GM19468 (cell line): Measurements from ENCODE around the gene CRYM.
"Not testable (repeated sequence)": the region's sequence is repeated elsewhere in the genome, so short reads cannot be mapped to it uniquely, and the experiment has no call there.

Experiments
- ATAC-seq: cut with Tn5 transposase; IDR thresholded peaks from one replicate; pipeline ENCODE4 v1.9.1; 2021; ENCODE audit warnings: mild to moderate bottlenecking, moderate library complexity, moderate number of reproducible peaks; ENCODE audit not compliant: unreplicated experiment; ENCODE audit errors: extremely low read depth

Gene CRYM

GRCh38 chr16:21250072-21250923 lies 27.8 kb downstream of the CRYM start:
- ATAC-seq, result no peak

- not testable (repeated sequence) for ATAC-seq
These were observed 29.9 kb downstream of the CRYM start for GRCh38 chr16:21248179-21248578.

GRCh38 chr16:21244518-21245215 lies 33.4 kb downstream of the CRYM start:
- ATAC-seq, result no peak

DNA sequence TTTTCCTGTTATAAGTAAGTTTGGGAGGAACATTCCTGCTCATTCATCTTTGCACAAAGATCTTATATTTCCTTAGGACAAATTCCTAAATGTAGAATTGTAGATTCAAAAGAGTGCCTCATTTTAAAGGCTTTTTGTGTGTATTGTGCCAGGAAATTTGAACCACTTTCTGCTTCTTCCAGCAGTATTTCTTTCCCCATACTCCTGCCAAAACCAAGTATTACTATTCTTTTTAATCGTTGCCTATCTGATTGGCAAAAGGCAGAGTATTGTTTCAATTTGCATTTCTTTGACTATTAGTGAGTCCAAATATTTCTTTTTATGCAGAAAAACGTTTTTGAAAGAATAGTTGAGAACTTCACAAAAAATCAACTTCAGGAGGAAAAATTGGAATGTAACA lies 35.3 kb downstream of the CRYM start:
- ATAC-seq, result no peak

DNA sequence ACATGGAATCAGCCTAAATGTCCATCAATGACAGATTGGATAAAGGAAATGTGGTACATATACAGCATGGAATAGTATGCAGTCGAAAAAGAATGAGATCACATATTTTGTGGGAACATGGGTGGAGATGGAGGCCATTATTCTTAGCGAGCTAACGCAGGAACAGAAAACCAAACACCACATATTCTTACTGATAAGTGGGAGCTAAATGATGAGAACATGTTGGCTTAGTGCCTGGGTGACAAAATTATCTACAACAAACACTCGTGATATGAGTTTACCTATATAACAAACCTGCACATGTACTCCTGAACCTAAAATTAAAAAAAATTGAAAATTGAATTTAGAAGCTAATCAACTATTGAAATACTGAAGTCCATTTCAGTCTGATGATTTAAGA lies 38.4 kb downstream of the CRYM start:
- no peak for ATAC-seq

DNA sequence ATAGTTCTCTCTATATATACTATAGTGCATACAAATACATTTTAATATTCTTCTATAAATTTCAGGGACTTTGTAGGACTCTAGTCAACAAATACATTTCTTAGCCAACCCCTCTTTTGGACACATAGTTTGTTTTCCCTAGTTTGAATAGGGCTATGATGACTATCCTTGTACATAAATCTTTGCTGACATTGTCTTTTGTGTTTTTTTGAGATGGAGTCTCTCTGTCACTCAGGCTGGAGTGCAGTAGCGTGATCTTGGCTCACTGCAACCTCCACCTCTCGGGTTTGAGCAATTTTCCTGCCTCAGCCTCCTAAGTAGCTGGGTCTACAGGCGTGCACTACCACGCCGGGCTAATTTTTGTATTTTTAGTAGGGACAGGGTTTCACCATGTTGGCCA lies 41.3 kb downstream of the CRYM start:
- ATAC-seq, result no peak

- ATAC-seq, result no peak
These were observed 42.9 kb downstream of the CRYM start for GRCh38 chr16:21235199-21235585.

GRCh38 chr16:21233521-21234150 lies 44.5 kb downstream of the CRYM start, which contains the start of gene ANKS4B:
Gene ANKS4B (plus strand): TSS chr16:21233699. CDS start chr16:21233738, 39 bp downstream.
- no peak for ATAC-seq

DNA sequence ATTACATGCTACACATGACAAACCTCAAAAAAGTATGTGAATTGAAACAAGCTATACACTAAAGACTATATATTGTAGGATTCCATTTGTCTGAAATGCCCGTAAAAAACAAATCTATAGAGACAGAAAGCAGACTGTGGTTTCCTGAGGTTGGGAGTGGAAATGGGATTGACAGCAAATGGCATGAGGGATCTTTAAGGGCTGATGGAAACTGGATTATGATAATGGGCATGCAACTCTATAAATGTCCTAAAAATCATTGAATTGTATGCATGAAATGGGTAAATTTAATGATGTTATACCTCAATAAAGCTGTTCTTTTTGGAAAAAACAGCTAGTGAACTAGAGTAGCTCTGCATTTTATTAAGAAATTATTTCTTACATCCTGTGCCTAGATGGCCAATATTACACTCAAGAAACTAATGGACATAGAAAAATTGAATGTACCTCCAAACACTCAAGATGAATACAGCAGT lies 45.0 kb downstream of the CRYM start:
- ATAC-seq, result no peak

DNA sequence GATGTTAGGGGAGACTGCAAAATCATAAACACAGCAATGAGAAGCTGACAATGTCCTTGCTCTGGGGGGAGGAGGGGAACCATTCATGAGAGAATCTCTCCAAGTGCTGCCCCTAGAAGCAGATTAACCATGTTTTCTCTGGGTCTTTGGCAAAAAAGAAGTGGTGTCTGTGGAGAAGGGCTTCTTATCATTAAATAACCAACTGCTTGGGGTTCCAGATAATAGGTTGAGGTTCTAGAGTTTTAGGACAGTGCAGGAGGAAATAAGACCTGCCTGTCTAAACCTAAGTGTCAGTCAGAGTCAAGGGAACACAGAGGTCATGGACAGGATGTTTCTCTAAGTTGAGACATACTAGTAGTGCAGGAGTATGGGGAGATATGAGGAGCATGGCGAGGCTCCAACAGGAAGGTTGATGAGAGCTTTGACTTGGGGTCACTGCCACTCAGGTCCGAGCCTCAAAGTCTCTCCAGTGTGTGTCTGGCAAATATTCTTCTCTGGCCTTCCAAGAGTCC lies 49.7 kb downstream of the CRYM start:
- no peak for ATAC-seq

- ATAC-seq, result no peak
These were observed 50.2 kb downstream of the CRYM start for GRCh38 chr16:21227866-21228265.

DNA sequence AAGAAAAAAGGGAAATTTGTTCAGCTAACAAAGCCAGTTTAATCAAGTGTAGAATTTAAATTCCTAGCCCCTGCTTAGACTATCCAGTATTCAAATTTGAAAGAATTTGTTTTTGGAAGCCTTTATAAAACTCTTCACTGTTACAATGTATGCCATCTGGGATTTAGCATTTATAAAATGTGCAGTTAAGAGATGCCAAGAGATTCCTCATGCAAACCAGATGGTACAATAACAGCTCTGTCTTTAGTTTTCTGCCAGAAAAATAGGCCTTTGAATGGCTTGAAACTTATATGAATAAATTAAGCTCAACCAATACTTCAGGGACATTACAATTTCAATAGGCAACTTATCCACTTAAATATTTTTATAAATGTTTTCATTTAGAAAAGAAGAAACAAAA lies 51.3 kb downstream of the CRYM start:
- ATAC-seq, result no peak

DNA sequence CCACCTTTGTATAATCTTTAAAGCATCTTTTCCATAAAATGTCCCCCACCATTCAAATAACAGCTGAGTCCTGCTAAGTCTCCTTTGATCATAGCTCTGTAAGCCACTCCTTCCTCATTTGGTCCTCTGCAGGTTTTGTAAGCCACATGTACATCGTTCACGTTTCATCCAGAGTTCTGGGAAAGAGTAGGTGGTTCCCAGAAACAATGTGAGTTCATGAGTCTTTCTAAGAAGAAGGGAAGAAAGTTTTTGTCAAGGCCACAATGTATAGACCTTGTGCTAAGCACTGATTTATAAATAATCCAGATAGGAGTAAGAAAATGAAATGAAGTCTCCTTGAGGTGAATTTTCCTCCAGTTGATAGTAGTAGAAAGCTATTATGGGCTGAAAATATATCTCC lies 53.3 kb downstream of the CRYM start:
- ATAC-seq, result no peak

DNA sequence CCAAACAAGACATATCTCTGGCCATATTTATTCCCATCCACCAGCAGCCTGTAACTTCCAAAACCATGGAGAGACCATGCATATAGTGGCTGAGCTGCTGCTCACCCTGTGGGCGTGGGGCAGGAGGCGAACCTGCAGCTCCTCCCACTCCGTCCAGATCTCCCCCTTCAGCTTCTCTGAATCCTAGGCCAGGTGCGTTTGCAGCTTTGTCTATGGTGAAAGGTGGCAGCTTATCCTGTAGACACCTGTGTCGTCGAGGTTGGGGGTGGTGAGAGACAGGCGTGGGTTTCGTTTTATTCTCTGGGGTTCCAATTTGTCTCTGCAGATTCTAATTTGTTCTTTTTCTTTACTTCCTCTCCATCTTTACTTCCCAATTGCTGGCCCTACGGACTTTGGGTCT lies 54.3 kb downstream of the CRYM start:
- no peak for ATAC-seq

GRCh38 chr16:21222495-21223337 lies 55.4 kb downstream of the CRYM start:
- no peak for ATAC-seq

GRCh38 chr16:21219551-21219950 lies 58.5 kb downstream of the CRYM start:
- no peak for ATAC-seq

DNA sequence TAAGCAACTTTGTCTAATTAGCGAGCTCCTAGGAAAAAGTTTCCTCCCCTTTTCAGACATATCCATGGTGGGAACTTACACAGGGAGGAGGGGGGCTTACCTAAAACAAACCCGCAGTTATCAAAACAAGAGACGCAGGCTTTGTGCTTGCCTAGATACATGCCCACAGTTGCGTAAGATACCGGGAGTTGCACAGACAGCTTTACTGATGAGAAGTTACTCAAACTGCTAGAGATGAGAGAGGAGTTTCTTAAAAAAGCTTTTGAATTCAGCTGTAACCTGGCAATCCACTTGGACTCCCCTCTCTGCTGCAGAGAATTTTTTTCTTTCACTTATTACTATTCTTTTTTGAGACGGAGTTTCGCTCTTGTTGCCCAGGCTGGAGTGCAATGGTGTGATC lies 59.9 kb downstream of the CRYM start:
- ATAC-seq, result no peak

DNA sequence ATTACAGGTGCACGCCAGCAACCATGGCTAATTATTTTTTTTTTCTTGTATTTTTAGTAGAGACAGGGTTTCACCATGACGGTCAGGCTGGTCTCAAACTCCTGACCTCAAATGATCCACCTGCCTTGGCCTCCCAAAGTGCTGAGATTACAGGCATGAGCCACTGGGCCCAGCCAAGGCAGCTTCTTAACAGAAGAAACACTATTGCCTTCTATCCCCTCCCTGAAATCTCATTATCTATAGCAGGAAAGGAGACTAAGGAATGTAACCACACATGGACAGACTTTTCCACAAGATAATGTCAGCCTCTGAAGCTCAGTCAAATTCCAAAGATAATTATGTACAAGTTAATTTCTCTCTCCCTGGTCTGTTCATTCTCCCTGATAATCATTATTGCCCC lies 61.0 kb downstream of the CRYM start:
- ATAC-seq, result no peak

DNA sequence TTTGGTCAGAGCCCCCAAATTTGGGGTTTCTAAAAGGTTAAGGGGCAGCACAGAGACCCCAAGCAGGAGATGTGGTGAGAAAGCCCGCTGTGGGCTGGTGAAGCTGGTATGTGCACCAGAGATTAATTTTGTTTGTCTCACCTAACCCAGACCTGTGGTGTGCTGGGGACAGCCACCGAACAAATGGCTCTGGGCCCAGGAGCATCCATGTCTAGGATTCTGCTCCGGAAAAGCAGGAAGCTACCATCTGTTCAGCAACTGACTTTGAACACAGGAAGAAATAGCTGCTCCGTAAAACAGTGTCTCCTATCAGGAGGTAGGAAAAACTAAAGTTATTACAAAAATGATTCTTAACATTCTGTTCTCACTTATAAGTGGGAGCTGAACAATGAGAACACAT lies 64.0 kb downstream of the CRYM start:
- ATAC-seq, result no peak

DNA sequence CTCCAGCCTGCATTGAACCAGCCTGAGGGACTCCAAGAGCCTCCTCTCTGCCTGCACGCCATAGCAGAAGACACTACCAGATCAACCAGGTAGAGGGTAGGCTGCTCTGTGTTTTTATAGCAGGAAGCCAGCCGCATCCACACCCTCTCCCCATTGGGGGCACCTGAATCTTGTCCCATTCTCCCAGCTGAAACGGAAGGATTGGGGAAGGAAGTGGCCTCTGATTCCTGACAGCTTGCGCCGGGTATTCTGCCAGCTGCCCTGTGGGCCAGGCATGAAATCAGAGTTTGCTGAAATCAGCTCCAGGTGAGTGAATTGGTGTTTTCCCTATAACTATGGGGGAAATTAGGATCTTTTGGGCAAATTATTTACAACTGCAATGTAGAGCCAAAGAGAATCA lies 66.6 kb downstream of the CRYM start, which contains the start of gene ZP2:
TSS of gene ZP2 (minus strand) at position 89 of the 400 bp plus-strand sequence. CDS start at position 62, 27 bp downstream.
- ATAC-seq, result no peak
